PC-3 (cell line): Measurements from ENCODE around the gene IFT122. TPM values are rescaled to one million over a fixed set of nuclear protein-coding genes. Genes with fewer than 3 reads are reported as not detected.

Source experiments
- ATAC-seq: fragments of 200-7000 bp; cut with Tn5 transposase; 2 replicates; pipeline ENCODE4 v1.9.1; 2020; ENCODE audit warnings: mild to moderate bottlenecking, moderate library complexity
- BruUV-seq: library from RNA; stranded (reverse); fragments of 400-500 nt; replicated peaks from 2 replicates; lab custom pipeline; 2021; lab: Mats Ljungman, UMichigan
- CTCF ChIA-PET: fragments of 300-600 bp; sonication (Branson Sonifier 250); formaldehyde crosslinking; loops from one replicate; lab custom pipeline; 2022; ENCODE audit warnings: antibody characterized with exemption; lab: Charles Lee
- POLR2A ChIA-PET: fragments of 300-600 bp; sonication (Branson Sonifier 250); formaldehyde crosslinking; loops from one replicate; lab custom pipeline; 2022; ENCODE audit warnings: antibody characterized with exemption; ENCODE audit not compliant: unreplicated experiment; lab: Charles Lee
- DNase-seq: peaks from one replicate; pipeline ENCODE4 v3.0.0-alpha.2; 2015
- H2AFZ ChIP-seq: fragments of 300-600 bp; sonication (generic); 2 replicates; pipeline ENCODE4 v1.6.0; 2016; ENCODE audit warnings: antibody characterized with exemption, low read length
- H3F3A ChIP-seq: fragments of 300-600 bp; sonication (generic); one replicate; pipeline ENCODE4 v1.6.0; 2017; ENCODE audit warnings: antibody characterized with exemption, low read length, control low read depth, mild to moderate bottlenecking; ENCODE audit not compliant: unreplicated experiment
- H3K27ac ChIP-seq: fragments of 300-600 bp; sonication (generic); 2 replicates; pipeline ENCODE4 v1.5.1; 2016; ENCODE audit warnings: mild to moderate bottlenecking, low read length
- H3K27me3 ChIP-seq: fragments of 300-600 bp; sonication (generic); 2 replicates; pipeline ENCODE4 v1.6.1; 2016; ENCODE audit warnings: low read length, mixed read lengths
- H3K36me3 ChIP-seq: fragments of 300-600 bp; sonication (generic); 2 replicates; pipeline ENCODE4 v1.6.1; 2016; ENCODE audit warnings: low read depth, mixed run types, low read length, mixed read lengths
- H3K4me1 ChIP-seq: fragments of 300-600 bp; sonication (generic); 2 replicates; pipeline ENCODE4 v1.5.1; 2016; ENCODE audit warnings: low read length; ENCODE audit not compliant: insufficient read depth
- H3K4me2 ChIP-seq: fragments of 300-600 bp; sonication (generic); 2 replicates; pipeline ENCODE4 v1.6.0; 2016; ENCODE audit warnings: low read length
- H3K4me3 ChIP-seq: fragments of 300-600 bp; sonication (generic); 2 replicates; pipeline ENCODE4 v1.5.1; 2016; ENCODE audit warnings: mild to moderate bottlenecking, low read length, mixed read lengths
- H3K79me2 ChIP-seq: fragments of 300-600 bp; sonication (generic); 2 replicates; pipeline ENCODE4 v1.6.1; 2017; ENCODE audit warnings: low read length, mixed read lengths
- H3K9ac ChIP-seq: fragments of 300-600 bp; sonication (generic); 2 replicates; pipeline ENCODE4 v1.6.0; 2016; ENCODE audit warnings: mild to moderate bottlenecking, low read length
- H3K9me2 ChIP-seq: fragments of 300-600 bp; sonication (generic); replicated peaks from 2 replicates; pipeline ENCODE4 v1.6.1; 2016; ENCODE audit warnings: mixed run types, low read length, mixed read lengths
- H3K9me3 ChIP-seq: fragments of 300-600 bp; sonication (generic); 2 replicates; pipeline ENCODE4 v1.6.1; 2016; ENCODE audit warnings: low read length, mixed read lengths
- H4K20me1 ChIP-seq: fragments of 300-600 bp; sonication (generic); 2 replicates; pipeline ENCODE4 v1.6.1; 2016; ENCODE audit warnings: low read length, mixed read lengths
- EZH2 ChIP-seq: fragments of 300-600 bp; sonication (generic); IDR thresholded peaks from one replicate; pipeline ENCODE4 v1.6.1; 2017; ENCODE audit warnings: antibody characterized with exemption, mild to moderate bottlenecking, low read length; ENCODE audit not compliant: unreplicated experiment
- EZH2phosphoT487 ChIP-seq: fragments of 300-600 bp; sonication (generic); IDR thresholded peaks from 2 replicates; pipeline ENCODE4 v1.6.1; 2018; ENCODE audit warnings: mild to moderate bottlenecking, antibody characterized with exemption, low read length, borderline replicate concordance
- intact Hi-C: fragments of 100-400 bp; cut with micrococcal nuclease; formaldehyde crosslinking; loops from 2 replicates; pipeline ENCODE4 v1.9.0; 2023
- total RNA-seq: library from RNA; depleted of rRNA; stranded (reverse); fragments of >200 nt; gene quantifications from 2 replicates; pipeline ENCODE4 v1.2.3, GENCODE V29; 2014
- TF ChIP-seq, protein P1 (sequence below): fragments of 300-600 bp; sonication (generic); conservative IDR thresholded peaks from 2 replicates; pipeline ENCODE4 v1.5.1; 2017; ENCODE audit warnings: antibody characterized with exemption, low read depth, mild to moderate bottlenecking, low read length

The IFT122 gene
- total RNA-seq, 1 experiment from 2014 or later: 10.2 TPM

DNA sequence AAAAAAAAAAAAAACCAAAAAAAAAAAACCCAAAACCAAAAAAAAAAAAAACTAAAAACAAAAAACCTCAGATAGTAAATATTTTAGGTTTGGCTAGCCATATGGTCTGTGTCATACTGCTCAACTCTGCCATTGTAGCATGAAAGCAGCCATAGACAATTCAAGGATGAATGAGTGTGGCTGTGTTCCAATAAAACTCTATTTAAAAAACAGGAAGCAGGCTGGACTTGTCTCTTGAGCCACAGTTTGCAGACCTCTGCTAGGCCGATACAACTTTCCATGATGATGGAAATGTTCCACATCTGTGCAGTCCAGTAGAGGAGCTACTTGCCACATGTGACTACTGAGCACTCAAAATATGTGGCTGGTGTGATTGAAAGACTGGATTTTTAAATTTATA lies 22.7 kb upstream of the IFT122 start:
- POLR2A ChIA-PET: no interaction called here
- no peaks in the 10 kb centered on the region for H3K79me2 ChIP-seq
- ATAC-seq: no peak

DNA sequence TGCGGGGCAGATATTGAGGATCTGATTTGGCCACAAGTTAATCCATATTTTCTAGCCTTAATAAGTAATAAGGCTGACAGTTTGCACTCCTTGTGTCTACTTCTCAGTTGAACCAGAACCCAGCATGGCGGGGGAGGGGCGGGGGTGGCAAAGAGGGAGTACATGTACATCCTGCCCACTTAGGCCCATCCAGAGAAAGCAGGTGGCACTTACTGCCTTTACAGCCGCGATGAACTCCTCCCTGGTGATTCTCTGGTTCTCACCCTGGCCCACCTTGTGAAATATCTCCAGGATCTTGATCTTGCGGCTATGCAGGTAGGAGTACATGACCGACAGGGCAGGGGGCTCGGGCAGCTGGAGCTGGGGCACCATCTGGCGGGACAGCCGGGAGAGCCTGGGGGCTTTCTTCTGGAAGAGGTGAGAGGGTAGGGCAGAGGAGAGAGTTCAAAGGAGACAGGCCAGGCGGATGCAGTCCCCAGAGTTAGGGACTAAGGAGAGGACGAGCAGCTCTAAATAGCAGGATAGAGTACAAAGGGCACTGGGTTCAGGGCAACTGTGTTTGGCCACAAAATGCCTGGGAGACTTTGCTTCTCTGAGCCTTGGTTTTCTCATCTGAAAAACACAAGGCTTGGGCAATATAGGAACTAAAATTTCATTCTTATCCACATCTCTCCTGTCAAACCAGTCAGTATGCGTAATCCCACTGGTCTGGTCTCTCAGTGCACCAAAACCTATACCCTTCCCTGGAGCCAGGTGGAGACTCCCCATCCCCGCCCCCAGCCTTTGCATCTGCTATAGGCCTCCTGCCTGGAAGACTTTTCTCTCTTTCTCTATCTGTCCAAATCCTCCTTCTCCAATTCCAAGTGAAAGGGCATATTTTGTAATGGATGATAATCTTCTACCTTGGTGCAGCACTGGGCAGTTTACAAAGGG lies 21.7 kb upstream of the IFT122 start:
- peaks cover 13% of the 10 kb centered on the region; the same call in 1 of the 2 replicates for H3K4me1 ChIP-seq
- intact Hi-C loops: no loop called here
- no peaks in the 10 kb centered on the region for H3F3A ChIP-seq
- H2AFZ ChIP-seq: no peak overlapping the region
- no peak overlapping the region for H3K4me2 ChIP-seq
- H3K9me2 ChIP-seq: no peaks in the 10 kb centered on the region
- H3K9me3 ChIP-seq: no peaks in the 10 kb centered on the region
- no peaks in the 10 kb centered on the region for H3K79me2 ChIP-seq
- CTCF ChIA-PET: no interaction called here
- no peak overlapping the region for H3K27ac ChIP-seq
- no TSS peak for BruUV-seq
- H4K20me1 ChIP-seq: no peaks in the 10 kb centered on the region
- DNase-seq (no peak), ATAC-seq (no peak)
- TF ChIP-seq EZH2phosphoT487 (no peak), EZH2 (no peak)
- TF ChIP-seq, protein P1, sequence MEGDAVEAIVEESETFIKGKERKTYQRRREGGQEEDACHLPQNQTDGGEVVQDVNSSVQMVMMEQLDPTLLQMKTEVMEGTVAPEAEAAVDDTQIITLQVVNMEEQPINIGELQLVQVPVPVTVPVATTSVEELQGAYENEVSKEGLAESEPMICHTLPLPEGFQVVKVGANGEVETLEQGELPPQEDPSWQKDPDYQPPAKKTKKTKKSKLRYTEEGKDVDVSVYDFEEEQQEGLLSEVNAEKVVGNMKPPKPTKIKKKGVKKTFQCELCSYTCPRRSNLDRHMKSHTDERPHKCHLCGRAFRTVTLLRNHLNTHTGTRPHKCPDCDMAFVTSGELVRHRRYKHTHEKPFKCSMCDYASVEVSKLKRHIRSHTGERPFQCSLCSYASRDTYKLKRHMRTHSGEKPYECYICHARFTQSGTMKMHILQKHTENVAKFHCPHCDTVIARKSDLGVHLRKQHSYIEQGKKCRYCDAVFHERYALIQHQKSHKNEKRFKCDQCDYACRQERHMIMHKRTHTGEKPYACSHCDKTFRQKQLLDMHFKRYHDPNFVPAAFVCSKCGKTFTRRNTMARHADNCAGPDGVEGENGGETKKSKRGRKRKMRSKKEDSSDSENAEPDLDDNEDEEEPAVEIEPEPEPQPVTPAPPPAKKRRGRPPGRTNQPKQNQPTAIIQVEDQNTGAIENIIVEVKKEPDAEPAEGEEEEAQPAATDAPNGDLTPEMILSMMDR: no peak
- no peak overlapping the region for H3K4me3 ChIP-seq
- H3K36me3 ChIP-seq: no peaks in the 10 kb centered on the region
- H3K27me3 ChIP-seq: no peaks in the 10 kb centered on the region
- POLR2A ChIA-PET: no interaction called here
- H3K9ac ChIP-seq: no peak overlapping the region

More for the DNA sequence above, 22.7 kb upstream of the IFT122 start:
- Histone ChIP-seq H3K4me3 (no peak overlapping the region), H3K9me2 (no peaks in the 10 kb centered on the region), H2AFZ (no peak overlapping the region), H3K9me3 (no peaks in the 10 kb centered on the region), H4K20me1 (no peaks in the 10 kb centered on the region), H3K27me3 (no peaks in the 10 kb centered on the region), H3K27ac (no peak overlapping the region), H3K4me1 (peaks cover 21% of the 10 kb centered on the region; the same call in 1 of the 2 replicates), H3K4me2 (no peak overlapping the region), H3F3A (no peaks in the 10 kb centered on the region), H3K9ac (no peak overlapping the region), H3K36me3 (no peaks in the 10 kb centered on the region)
- no TSS peak for BruUV-seq
- CTCF ChIA-PET: no interaction called here
- TF ChIP-seq, protein P1: no peak
- TF ChIP-seq EZH2 (no peak), EZH2phosphoT487 (no peak)
- no peak for DNase-seq
- intact Hi-C loops: no loop called here

DNA sequence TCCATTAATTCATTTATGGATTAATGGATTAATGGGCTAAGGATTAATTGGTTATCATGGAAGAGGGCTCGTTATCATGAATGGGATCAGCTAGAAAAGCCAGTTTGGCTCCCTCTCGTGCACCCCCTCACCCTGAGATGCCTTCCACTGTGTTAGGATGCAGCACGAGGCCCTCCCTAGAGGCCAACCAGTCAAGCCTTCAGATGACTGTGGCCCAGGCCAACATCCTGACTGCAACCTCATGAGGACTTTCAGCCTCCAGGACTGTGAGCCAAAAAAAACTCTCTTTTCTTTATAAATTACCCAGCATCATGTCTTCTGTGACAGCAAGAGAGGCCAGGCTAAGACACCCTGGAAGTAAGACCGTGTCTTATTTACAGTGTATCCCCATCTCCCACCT lies 20.5 kb upstream of the IFT122 start:
- CTCF ChIA-PET: no interaction called here
- DNase-seq: no peak

More for the DNA sequence above, 20.5 kb upstream of the IFT122 start:
- no peak overlapping the region for H3K27ac ChIP-seq
- no peak for TF ChIP-seq EZH2
- TF ChIP-seq, protein P1: no peak
- no peak for TF ChIP-seq EZH2phosphoT487
- H3K9me3 ChIP-seq: no peaks in the 10 kb centered on the region
- H3F3A ChIP-seq: no peaks in the 10 kb centered on the region
- H3K36me3 ChIP-seq: no peaks in the 10 kb centered on the region
- H3K9ac ChIP-seq: no peak overlapping the region
- H3K79me2 ChIP-seq: no peaks in the 10 kb centered on the region
- no peak overlapping the region for H3K4me3 ChIP-seq
- no peak overlapping the region for H2AFZ ChIP-seq
- POLR2A ChIA-PET: no interaction called here
- H3K9me2 ChIP-seq: no peaks in the 10 kb centered on the region
- no peak overlapping the region for H3K4me2 ChIP-seq
- H4K20me1 ChIP-seq: no peaks in the 10 kb centered on the region
- no peak for ATAC-seq
- no peaks in the 10 kb centered on the region for H3K27me3 ChIP-seq
- no TSS peak for BruUV-seq
- H3K4me1 ChIP-seq: peaks cover 12% of the 10 kb centered on the region
- intact Hi-C loops: no loop called here
